ENCODE results near the gene XRCC5. TPM values are rescaled to one million over a fixed set of nuclear protein-coding genes. Genes with fewer than 3 reads are reported as not detected.

Gene XRCC5
- total and polyA plus RNA-seq, 10 of the 15 experiments (the other 5 are each of a cell fraction or from before 2014, with no cell fraction given): 259 to 815 (median 530) TPM

DNA sequence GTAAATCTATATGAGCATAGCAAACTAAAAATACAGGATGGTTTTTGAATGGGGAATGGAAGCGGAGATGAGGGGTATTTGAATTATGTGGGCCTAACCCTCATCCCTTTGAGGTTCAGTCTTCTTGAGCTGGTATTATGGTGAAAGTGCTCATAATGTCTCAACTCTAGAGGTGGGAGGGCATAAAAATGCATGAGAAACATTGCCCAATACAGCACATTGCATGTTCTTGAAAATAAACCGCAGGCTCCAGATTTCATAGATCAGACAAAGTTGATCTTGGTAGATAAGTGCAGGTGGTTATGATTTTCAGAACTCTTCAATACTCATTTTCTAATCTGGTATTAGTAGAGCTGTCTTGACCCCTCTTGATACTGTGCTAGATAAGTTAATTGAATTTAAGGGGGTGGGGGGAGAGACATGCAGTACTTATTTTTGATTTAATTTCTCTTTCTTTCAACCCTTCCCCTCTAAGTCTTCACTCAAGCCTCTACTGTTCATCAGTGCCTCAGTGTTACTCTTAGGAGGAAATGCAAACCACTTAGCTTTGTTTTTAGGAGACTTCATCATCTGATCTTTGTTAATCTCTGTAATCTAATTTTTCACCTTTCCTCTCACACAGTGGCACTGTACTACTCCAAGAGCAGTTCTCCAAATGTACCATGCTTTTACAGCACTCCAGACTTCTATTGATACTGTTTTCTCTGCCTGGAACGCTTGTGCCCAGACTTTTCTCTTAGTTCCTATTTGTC is 22.2 kb downstream of the XRCC5 start:
- BruUV-seq (replicated peaks): no TSS peak
- Histone ChIP-seq H2AFZ (ENCODE audit: control insufficient read depth, low read depth, low read length) (no peak overlapping the region), H3K4me2 (ENCODE audit: control insufficient read depth, insufficient read depth) (no peak overlapping the region), H3K27ac (ENCODE audit: control insufficient read depth, insufficient read depth) (no peak overlapping the region), H3K9ac (ENCODE audit: control insufficient read depth, insufficient read depth, low read length) (no peak overlapping the region), H3K27me3 (replicated peaks in 1 of 2; ENCODE audit: control insufficient read depth in 2 of 2, insufficient read depth in 2 of 2, low read length in 1 of 2) (no peaks in the 10 kb centered on the region), H3K4me3 (no peak overlapping the region), H3K79me2 (ENCODE audit: control insufficient read depth, insufficient read depth, low read length) (peaks cover 2% of the 10 kb centered on the region), H3K4me1 (ENCODE audit: control insufficient read depth, insufficient read depth, low read length) (no peaks in the 10 kb centered on the region), H3K36me3 (ENCODE audit: control insufficient read depth in 2 of 2, insufficient read depth in 2 of 2, low read length in 1 of 2) (peaks cover 10 to 68% of the 10 kb centered on the region in 2 experiments), H4K20me1 (ENCODE audit: control insufficient read depth, insufficient read depth) (no peaks in the 10 kb centered on the region), H3K9me3 (replicated peaks; ENCODE audit: control insufficient read depth, insufficient read depth, low read length) (no peaks in the 10 kb centered on the region)
- ATAC-seq: no peak
- 95% methylated on average over 3 of the region's 3 CpGs for WGBS (ENCODE audit: insufficient coverage, insufficient replicate concordance, low lambda C conversion rate, missing lambda C conversion rate)
- in situ Hi-C loops (cut with MboI) (no loop called here), intact Hi-C loops (cut with micrococcal nuclease; ENCODE audit: unreplicated experiment) (no loop called here)
- no peak for TF ChIP-seq CEBPB (IDR thresholded peaks at IDR 0.05; ENCODE audit: borderline replicate concordance in 1 of 2, low read depth in 2 of 2, low read length in 2 of 2)
- TF ChIP-seq NFIC (IDR thresholded peaks at IDR 0.05; ENCODE audit: low read depth, low read length): no peak
- TF ChIP-seq, protein P1, sequence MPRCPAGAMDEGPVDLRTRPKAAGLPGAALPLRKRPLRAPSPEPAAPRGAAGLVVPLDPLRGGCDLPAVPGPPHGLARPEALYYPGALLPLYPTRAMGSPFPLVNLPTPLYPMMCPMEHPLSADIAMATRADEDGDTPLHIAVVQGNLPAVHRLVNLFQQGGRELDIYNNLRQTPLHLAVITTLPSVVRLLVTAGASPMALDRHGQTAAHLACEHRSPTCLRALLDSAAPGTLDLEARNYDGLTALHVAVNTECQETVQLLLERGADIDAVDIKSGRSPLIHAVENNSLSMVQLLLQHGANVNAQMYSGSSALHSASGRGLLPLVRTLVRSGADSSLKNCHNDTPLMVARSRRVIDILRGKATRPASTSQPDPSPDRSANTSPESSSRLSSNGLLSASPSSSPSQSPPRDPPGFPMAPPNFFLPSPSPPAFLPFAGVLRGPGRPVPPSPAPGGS (IDR thresholded peaks at IDR 0.05; ENCODE audit: borderline replicate concordance, insufficient read depth, low read depth, low read length, poor library complexity, severe bottlenecking): no peak
- TF ChIP-seq RFX5 (IDR thresholded peaks at IDR 0.05; ENCODE audit: low read depth, low read length): no peak
- TF ChIP-seq RAD21 (IDR thresholded peaks at IDR 0.05; ENCODE audit: insufficient read depth, low read depth, low read length): no peak
- no peak for TF ChIP-seq BACH1 (IDR thresholded peaks at IDR 0.05; ENCODE audit: borderline replicate concordance)
- TF ChIP-seq NR2C2 (IDR thresholded peaks at IDR 0.05; ENCODE audit: borderline replicate concordance, control insufficient read depth, insufficient read length, low read depth): no peak
- TF ChIP-seq, protein P2, sequence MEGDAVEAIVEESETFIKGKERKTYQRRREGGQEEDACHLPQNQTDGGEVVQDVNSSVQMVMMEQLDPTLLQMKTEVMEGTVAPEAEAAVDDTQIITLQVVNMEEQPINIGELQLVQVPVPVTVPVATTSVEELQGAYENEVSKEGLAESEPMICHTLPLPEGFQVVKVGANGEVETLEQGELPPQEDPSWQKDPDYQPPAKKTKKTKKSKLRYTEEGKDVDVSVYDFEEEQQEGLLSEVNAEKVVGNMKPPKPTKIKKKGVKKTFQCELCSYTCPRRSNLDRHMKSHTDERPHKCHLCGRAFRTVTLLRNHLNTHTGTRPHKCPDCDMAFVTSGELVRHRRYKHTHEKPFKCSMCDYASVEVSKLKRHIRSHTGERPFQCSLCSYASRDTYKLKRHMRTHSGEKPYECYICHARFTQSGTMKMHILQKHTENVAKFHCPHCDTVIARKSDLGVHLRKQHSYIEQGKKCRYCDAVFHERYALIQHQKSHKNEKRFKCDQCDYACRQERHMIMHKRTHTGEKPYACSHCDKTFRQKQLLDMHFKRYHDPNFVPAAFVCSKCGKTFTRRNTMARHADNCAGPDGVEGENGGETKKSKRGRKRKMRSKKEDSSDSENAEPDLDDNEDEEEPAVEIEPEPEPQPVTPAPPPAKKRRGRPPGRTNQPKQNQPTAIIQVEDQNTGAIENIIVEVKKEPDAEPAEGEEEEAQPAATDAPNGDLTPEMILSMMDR (IDR thresholded peaks at IDR 0.05 in 2 of 3, conservative IDR thresholded peaks at IDR 0.05 in 1 of 3; ENCODE audit: control insufficient read depth in 2 of 3, extremely low read depth in 1 of 3, insufficient read depth in 1 of 3, low read depth in 3 of 3, low read length in 3 of 3): no peak
- SMC1A ChIA-PET (ENCODE audit: uncharacterized antibody, unreplicated experiment): interaction anchor here (0.9 to 1.4 kb wide), 7 partner anchors 10 to 91 kb away, joined by 3 to 4 read pairs (median 3); no protein-coding TSS in a partner anchor
- CTCF ChIA-PET: interaction anchor here (1.2 to 2.6 kb wide), 4 partner anchors 10 to 22 kb away, joined by 4 to 11 read pairs (median 8); partner anchors contain the start of gene XRCC5
- POLR2A ChIA-PET: no interaction called here
- RAD21 ChIA-PET (ENCODE audit: unreplicated experiment): interaction anchor here (1.0 kb wide), 2 partner anchors 9 to 23 kb away, joined by 3 read pairs; no protein-coding TSS in a partner anchor
- FAIRE-seq: no peak
- no peak for DNase-seq (ENCODE audit: low read depth, low spot score)

All from GM12878 (cell line).